ENCODE data around the gene LDLRAD4. TPM values are rescaled to one million over a fixed set of nuclear protein-coding genes. Genes with fewer than 3 reads are reported as not detected.
"Not testable (repeated sequence)": the region's sequence is repeated elsewhere in the genome, so short reads cannot be mapped to it uniquely, and the experiment has no call there.

The LDLRAD4 gene
- polyA plus RNA-seq, 1 donor = 9.1 TPM

DNA sequence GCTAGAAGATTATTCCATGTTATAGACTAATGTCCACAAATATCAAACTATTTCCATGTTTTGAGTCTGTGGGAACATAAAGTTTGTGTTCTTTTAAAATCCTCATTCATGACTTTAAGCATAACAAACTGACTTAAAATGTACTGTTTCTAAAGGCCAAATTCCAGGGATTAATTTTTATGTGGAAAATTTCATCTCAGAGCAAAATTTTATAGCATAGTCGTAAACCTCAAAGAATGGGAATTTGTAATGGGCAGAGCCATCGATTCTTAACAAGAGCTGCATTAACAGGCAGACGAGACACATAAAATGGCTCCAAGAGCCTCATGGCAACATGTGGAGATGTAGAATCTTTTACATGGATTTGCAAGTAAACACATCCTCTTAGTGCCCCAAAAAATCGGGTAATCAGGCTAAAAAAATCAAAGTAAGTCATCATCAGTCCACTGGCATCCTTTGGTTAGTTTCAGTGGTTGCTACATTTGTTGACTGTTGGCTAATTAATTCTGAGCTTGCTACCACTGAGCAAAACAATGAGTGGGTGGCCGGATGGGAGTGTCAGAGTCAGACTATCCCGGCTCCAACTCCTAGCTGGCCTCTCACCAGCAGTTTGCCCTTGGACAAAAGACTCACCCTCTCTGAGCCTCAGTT lies 388.2 kb downstream of the LDLRAD4 start:
- no peak for DNase-seq
- Histone ChIP-seq H3K9me3 (ENCODE audit: control insufficient read depth, low read depth, low read length) (no peaks in the 10 kb centered on the region), H3K4me3 (ENCODE audit: low read length) (no peak overlapping the region), H3K4me1 (ENCODE audit: control insufficient read depth, insufficient read depth, low read length) (no peaks in the 10 kb centered on the region), H3K27ac (ENCODE audit: low read length) (no peak overlapping the region), H3K36me3 (ENCODE audit: control insufficient read depth, insufficient read depth, low read length) (no peaks in the 10 kb centered on the region), H3K27me3 (ENCODE audit: control insufficient read depth, insufficient read depth, low read length) (peaks cover 14% of the 10 kb centered on the region)
- 67% methylated on average over 1 of the region's 6 CpGs for WGBS (ENCODE audit: insufficient coverage, low lambda C conversion rate)

DNA sequence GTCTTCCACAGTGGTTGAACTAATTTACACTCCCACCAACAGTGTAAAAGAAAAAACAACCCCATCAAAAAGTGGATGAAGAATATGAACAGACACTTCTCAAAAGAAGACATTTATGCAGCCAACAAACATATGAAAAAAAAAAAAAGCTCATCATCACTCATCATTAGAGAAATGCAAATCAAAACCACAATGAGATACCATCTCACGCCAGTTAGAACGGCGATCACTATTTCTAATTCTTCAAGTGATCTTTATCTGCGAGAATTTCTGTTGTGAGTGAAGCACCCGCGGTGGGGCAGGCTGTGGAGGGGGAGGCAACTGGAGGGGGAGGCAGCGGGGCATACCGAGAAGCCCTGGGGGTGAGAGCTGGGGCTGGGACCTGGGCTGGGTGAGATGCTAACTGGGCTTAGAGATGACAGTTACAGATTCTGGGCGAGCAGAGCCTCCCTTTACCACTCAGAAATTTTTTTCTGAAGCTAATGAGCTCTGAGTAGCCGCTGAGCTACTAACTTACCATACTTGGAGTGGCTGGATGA lies 389.5 kb downstream of the LDLRAD4 start:
- H3K4me1 ChIP-seq (ENCODE audit: control insufficient read depth, insufficient read depth, low read length); H3K9me3 ChIP-seq (ENCODE audit: control insufficient read depth, low read depth, low read length); H3K4me3 ChIP-seq (ENCODE audit: low read length); H3K36me3 ChIP-seq (ENCODE audit: control insufficient read depth, insufficient read depth, low read length); H3K27ac ChIP-seq (ENCODE audit: low read length); DNase-seq: not testable (repeated sequence)
- WGBS (ENCODE audit: insufficient coverage, low lambda C conversion rate) = no CpG with 5 or more reads among the region's 10 CpGs
- H3K27me3 ChIP-seq (ENCODE audit: control insufficient read depth, insufficient read depth, low read length) = peaks cover 26% of the 10 kb centered on the region

DNA sequence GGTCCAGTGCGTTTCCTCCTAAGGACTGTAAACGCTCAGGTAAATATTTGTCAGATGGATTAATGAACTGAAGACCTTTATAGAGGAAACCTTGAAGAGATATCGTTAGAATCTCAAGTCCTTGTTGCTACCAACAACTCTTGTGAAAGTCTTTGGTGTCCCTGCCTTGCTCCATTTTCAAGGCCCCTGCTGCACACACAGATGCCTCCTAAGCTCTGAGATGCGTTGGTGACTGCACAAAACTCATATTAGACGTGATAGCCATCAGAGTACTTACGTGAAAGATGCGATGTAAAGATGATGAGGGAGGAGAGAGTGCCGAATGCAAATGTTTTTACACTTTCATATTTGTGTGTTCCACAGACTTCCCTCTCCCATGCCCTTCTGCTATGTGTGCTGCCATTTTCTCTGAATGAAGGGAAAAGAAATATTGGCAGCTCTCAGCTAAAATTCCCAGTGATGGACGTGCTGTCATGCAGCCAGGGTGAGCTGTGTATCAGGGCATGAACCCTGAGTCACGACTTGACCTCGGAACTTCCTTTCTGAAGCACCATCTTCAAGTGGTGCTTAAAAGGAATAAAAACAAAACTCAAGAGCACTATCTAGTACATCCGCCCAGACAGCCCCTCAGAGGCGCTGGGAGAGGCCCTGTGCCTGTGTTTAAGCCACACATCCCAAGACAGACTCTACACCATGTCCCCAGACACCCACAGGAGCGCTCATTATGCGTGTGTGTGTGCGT lies 390.4 kb downstream of the LDLRAD4 start:
- Histone ChIP-seq H3K27me3 (ENCODE audit: control insufficient read depth, insufficient read depth, low read length) (peaks cover 31% of the 10 kb centered on the region), H3K4me1 (ENCODE audit: control insufficient read depth, insufficient read depth, low read length) (no peaks in the 10 kb centered on the region), H3K27ac (ENCODE audit: low read length) (no peak overlapping the region), H3K36me3 (ENCODE audit: control insufficient read depth, insufficient read depth, low read length) (no peaks in the 10 kb centered on the region), H3K9me3 (ENCODE audit: control insufficient read depth, low read depth, low read length) (no peaks in the 10 kb centered on the region), H3K4me3 (ENCODE audit: low read length) (no peak overlapping the region)
- no peak for DNase-seq
- no CpG with 5 or more reads among the region's 16 CpGs for WGBS (ENCODE audit: insufficient coverage, low lambda C conversion rate)

DNA sequence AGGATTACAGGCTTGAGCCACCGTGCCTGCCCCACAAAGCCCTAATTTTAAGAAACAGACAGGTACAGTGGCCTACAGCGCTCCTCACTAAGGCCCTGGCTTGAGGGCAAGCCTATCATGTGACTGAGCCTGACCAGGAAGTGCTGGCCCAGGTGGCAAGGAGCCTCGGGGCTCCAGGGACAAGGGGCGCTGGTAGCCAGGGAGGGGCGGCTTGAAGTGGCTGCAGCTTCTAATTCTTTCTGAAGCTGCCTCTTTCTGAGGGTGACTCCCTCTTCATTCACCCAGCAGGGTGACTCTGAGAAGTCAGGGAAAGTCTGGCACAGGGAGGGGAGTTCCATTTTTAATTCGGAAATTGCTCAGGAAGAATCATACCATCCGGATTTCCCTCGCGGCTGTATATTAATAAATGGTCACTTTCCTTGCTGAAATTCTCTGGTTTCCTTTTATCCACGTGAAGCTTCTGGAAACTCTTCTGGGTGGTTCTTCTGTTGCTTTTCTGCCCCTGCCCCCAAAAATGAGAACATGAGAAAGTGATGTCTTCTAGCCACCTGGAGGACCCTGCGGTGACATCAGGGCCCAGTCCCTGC lies 392.1 kb downstream of the LDLRAD4 start:
- Histone ChIP-seq H3K27ac (ENCODE audit: low read length) (no peak overlapping the region), H3K4me1 (ENCODE audit: control insufficient read depth, insufficient read depth, low read length) (no peaks in the 10 kb centered on the region), H3K36me3 (ENCODE audit: control insufficient read depth, insufficient read depth, low read length) (no peaks in the 10 kb centered on the region), H3K9me3 (ENCODE audit: control insufficient read depth, low read depth, low read length) (no peaks in the 10 kb centered on the region), H3K27me3 (ENCODE audit: control insufficient read depth, insufficient read depth, low read length) (peaks cover 34% of the 10 kb centered on the region), H3K4me3 (ENCODE audit: low read length) (no peak overlapping the region)
- DNase-seq = no peak
- no CpG with 5 or more reads among the region's 11 CpGs for WGBS (ENCODE audit: insufficient coverage, low lambda C conversion rate)

DNA sequence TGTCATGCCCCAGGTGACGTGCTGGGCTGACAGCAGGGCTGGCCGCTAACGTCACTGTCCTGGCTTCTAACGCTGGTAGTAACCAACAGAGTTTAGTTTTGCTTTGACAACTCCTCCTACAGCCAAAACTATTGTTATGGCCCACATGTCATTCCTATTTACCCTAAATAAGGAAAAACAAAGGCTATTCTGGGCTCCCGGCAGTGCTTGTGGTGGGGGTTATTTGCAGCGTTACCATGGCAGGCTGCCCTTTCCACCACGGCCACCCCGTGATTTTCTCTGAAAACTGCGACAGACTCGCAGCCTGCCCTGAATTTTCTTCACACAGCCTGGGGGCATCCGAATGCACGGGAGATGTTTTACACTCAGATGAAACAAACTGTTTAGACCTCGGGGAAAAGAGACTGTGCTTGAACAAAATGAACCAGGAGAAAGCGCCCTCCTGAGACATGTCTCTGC lies 392.6 kb downstream of the LDLRAD4 start:
- Histone ChIP-seq H3K27ac (ENCODE audit: low read length) (no peak overlapping the region), H3K27me3 (ENCODE audit: control insufficient read depth, insufficient read depth, low read length) (peaks cover 34% of the 10 kb centered on the region), H3K9me3 (ENCODE audit: control insufficient read depth, low read depth, low read length) (no peaks in the 10 kb centered on the region), H3K4me1 (ENCODE audit: control insufficient read depth, insufficient read depth, low read length) (no peaks in the 10 kb centered on the region), H3K36me3 (ENCODE audit: control insufficient read depth, insufficient read depth, low read length) (no peaks in the 10 kb centered on the region), H3K4me3 (ENCODE audit: low read length) (peak overlapping the region; percentile 18)
- WGBS (ENCODE audit: insufficient coverage, low lambda C conversion rate) = no CpG with 5 or more reads among the region's 14 CpGs
- DNase-seq = peak; percentile 36 to 43

DNA sequence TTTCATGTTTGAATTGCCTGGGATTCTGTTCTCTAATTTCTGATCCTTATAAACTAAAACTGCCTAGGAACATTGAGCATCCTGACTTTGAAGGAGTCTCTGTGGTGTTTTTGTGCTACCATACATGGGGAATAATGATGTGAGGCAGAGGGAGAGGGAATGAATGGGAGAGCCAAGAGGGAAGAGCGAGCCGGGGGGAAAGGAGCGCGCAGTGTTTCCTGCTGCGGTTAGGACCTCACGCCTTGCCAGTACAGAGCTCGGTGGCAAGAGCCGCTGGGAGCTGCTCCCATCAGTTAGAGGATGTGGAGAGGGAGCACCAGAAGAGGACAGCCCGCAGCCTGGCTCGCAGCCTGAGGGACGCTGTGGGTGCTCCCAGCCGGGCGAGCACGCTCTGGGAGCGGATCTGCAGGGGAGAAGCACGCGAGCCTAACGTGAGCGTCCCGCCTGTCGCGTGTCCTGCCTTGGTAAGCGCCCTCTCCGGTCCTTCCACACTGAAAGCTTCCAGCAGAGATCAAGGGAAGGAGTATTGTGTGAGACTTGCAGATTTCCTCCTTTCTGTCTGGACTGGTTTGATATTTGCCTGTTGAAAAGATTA lies 393.1 kb downstream of the LDLRAD4 start:
- peak in 1 of 2 donors; percentile 34 for DNase-seq
- no peaks in the 10 kb centered on the region for H3K9me3 ChIP-seq (ENCODE audit: control insufficient read depth, low read depth, low read length)
- peaks cover 34% of the 10 kb centered on the region for H3K27me3 ChIP-seq (ENCODE audit: control insufficient read depth, insufficient read depth, low read length)
- H3K36me3 ChIP-seq (ENCODE audit: control insufficient read depth, insufficient read depth, low read length) = no peaks in the 10 kb centered on the region
- H3K4me3 ChIP-seq (ENCODE audit: low read length) = peak overlapping the region; percentile 18
- no peak overlapping the region for H3K27ac ChIP-seq (ENCODE audit: low read length)
- no peaks in the 10 kb centered on the region for H3K4me1 ChIP-seq (ENCODE audit: control insufficient read depth, insufficient read depth, low read length)
- no CpG with 5 or more reads among the region's 24 CpGs for WGBS (ENCODE audit: insufficient coverage, low lambda C conversion rate)

DNA sequence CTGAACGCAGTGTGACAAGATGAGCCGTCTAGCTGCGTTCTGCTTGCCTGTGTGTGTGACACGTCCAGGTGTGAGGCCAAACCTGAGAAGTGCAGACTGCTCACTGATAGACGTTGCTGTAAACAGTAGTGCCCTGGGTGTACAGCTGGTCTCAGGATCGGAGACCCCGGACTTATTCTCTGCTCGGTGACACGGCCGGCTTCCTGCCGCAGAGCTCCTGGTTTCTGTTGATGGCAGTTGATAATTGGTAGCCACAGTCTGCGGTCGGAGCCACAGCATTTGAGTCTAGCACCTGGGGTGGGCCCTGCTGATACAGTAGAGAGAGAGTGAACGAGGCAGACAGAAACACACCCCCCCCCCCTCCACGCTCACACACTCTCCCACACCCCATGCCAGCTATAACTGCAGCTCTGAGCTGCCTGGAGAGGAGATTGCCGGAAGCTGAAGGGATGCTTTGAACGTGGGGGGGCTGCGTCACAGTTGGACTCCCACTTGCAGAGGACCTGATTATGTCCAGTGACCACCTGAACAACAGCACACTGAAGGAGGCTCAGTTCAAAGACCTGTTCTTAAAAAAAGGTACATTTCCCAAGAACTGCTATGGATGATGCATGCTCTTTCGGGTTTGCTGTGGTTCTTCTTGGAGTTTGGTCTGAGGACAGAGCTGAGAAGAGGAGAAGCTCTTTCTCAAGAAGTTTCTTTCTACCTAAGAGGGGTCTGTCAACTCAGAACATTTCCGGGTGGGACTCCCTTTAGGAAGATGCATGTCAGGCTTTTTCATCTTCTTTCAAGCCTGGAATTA lies 393.8 kb downstream of the LDLRAD4 start:
- no CpG with 5 or more reads among the region's 20 CpGs for WGBS (ENCODE audit: insufficient coverage, low lambda C conversion rate)
- H3K36me3 ChIP-seq (ENCODE audit: control insufficient read depth, insufficient read depth, low read length) = no peaks in the 10 kb centered on the region
- peaks cover 34% of the 10 kb centered on the region for H3K27me3 ChIP-seq (ENCODE audit: control insufficient read depth, insufficient read depth, low read length)
- no peak overlapping the region for H3K4me3 ChIP-seq (ENCODE audit: low read length)
- peak in 1 of 2 donors; percentile 17 for DNase-seq
- no peaks in the 10 kb centered on the region for H3K4me1 ChIP-seq (ENCODE audit: control insufficient read depth, insufficient read depth, low read length)
- H3K27ac ChIP-seq (ENCODE audit: low read length) = no peak overlapping the region
- no peaks in the 10 kb centered on the region for H3K9me3 ChIP-seq (ENCODE audit: control insufficient read depth, low read depth, low read length)

DNA sequence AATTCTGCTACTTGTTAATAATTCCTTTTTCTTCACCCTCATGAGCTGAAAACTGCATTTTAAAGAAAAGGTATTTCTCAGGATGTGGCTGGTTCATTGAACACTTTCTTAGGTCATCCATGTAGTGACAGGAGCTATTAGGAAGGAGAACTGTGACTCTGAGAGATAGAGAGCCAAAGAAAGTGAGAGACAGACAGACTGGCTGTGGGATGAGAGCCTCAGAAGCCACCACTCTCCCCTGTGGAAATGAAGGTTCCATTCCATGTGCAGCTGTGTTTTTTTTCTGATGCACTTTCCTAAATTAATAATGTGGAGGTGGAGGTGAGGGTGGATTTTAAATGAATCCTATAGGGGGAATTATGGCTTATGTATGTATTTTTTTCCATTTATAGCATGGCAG lies 394.5 kb downstream of the LDLRAD4 start:
- Histone ChIP-seq H3K9me3 (ENCODE audit: control insufficient read depth, low read depth, low read length) (no peaks in the 10 kb centered on the region), H3K27ac (ENCODE audit: low read length) (no peak overlapping the region), H3K27me3 (ENCODE audit: control insufficient read depth, insufficient read depth, low read length) (peaks cover 34% of the 10 kb centered on the region), H3K4me3 (ENCODE audit: low read length) (no peak overlapping the region), H3K4me1 (ENCODE audit: control insufficient read depth, insufficient read depth, low read length) (no peaks in the 10 kb centered on the region), H3K36me3 (ENCODE audit: control insufficient read depth, insufficient read depth, low read length) (no peaks in the 10 kb centered on the region)
- no peak for DNase-seq

DNA sequence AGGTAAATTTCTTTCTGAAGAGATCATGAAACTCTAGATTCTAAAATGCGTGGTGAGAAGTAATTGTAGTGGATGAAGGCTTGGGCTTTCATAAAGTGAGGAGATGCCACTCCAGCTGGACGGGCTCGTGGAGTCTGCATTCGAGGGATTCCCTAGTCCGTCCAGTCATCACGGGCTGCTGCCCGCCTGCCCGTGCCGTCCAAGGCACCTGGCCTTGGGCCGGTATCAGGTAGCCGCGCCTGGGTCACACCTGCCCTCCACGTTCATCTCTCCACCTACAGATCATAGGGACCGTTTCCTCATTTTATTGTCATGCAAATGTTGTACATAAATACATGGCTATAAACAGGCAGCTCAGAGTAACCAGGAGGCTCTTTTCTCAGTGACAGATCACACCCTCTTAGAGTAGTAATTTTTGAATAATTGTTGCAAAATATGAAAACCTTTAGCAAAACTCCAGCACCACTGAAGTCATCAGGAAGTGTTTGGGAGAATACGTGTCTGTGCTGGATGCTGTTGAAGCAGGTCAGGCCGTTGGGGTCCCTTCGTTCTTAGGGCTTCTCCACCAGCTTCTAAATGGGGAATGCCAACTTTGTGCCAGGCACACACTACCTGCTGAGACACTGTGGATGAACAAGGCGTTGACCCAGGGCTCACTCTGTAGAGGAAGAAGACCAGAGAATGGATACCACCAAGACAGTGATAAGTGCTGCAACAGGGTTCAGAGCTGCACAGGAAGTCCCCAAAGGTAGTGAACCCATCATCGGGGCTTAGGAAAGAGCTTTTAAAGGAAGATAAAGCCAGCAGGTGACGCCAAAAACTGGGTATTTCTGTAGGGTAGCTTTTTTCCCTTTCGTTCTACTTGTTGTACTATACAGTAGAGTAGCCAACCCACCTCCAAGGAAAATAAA lies 395.3 kb downstream of the LDLRAD4 start:
- Histone ChIP-seq H3K27ac (ENCODE audit: low read length) (no peak overlapping the region), H3K4me3 (ENCODE audit: low read length) (no peak overlapping the region), H3K9me3 (ENCODE audit: control insufficient read depth, low read depth, low read length) (no peaks in the 10 kb centered on the region), H3K36me3 (ENCODE audit: control insufficient read depth, insufficient read depth, low read length) (no peaks in the 10 kb centered on the region), H3K27me3 (ENCODE audit: control insufficient read depth, insufficient read depth, low read length) (peaks cover 34% of the 10 kb centered on the region), H3K4me1 (ENCODE audit: control insufficient read depth, insufficient read depth, low read length) (no peaks in the 10 kb centered on the region)
- no peak for DNase-seq
- WGBS (ENCODE audit: insufficient coverage, low lambda C conversion rate) = no CpG with 5 or more reads among the region's 21 CpGs

Data from large intestine (tissue), 3 donors.